Measurements from ENCODE around the gene C22orf31.

The C22orf31 gene

DNA sequence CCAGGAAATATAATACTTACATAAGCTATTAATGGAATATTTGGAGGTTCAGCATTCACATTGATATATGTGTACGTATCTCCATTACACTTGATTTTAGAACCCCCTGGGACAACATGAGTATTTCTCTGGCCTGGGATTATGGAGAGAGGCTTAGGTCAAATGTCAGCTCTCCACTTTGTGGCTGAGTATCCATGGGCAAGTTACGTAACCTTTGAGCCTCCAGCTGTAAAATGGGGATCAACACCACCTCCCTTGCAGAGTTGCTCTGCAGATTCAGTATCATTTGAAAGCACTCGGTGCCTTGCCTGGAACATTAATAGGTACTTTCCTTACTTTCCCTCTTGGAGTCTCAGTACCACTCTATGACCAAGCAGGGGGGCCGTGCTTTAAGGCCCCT lies 33.2 kb downstream of the C22orf31 start:
- TF ChIP-seq CTCF (IDR thresholded peaks at IDR 0.05; ENCODE audit: insufficient read depth, low read depth, low read length, missing control alignments) = no peak
- H3K4me3 ChIP-seq (ENCODE audit: low read length) = no peak overlapping the region

GRCh38 chr22:29026579-29026978 lies 35.1 kb downstream of the C22orf31 start:
- TF ChIP-seq CTCF (IDR thresholded peaks at IDR 0.05; ENCODE audit: insufficient read depth, low read depth, low read length, missing control alignments) = no peak
- H3K4me3 ChIP-seq (ENCODE audit: low read length) = no peak overlapping the region
- no peak for DNase-seq (ENCODE audit: low read depth)

More for the DNA sequence above, 33.2 kb downstream of the C22orf31 start:
- DNase-seq (ENCODE audit: low read depth) = no peak

GRCh38 chr22:29023172-29023796 lies 38.3 kb downstream of the C22orf31 start:
- no peak for TF ChIP-seq CTCF (IDR thresholded peaks at IDR 0.05; ENCODE audit: insufficient read depth, low read depth, low read length, missing control alignments)
- no peak overlapping the region for H3K4me3 ChIP-seq (ENCODE audit: low read length)
- DNase-seq (ENCODE audit: low read depth) = no peak

- no peak for DNase-seq (ENCODE audit: low read depth)
- TF ChIP-seq CTCF (IDR thresholded peaks at IDR 0.05; ENCODE audit: insufficient read depth, low read depth, low read length, missing control alignments) = no peak
- no peak overlapping the region for H3K4me3 ChIP-seq (ENCODE audit: low read length)
Measured at GRCh38 chr22:29022101-29022817, 39.4 kb downstream of the C22orf31 start.

GRCh38 chr22:29018293-29019189 lies 43.1 kb downstream of the C22orf31 start:
- no peak for TF ChIP-seq CTCF (IDR thresholded peaks at IDR 0.05; ENCODE audit: insufficient read depth, low read depth, low read length, missing control alignments)
- H3K4me3 ChIP-seq (ENCODE audit: low read length) = no peak overlapping the region

GRCh38 chr22:29016067-29016938 lies 45.3 kb downstream of the C22orf31 start:
- no peak for TF ChIP-seq CTCF (IDR thresholded peaks at IDR 0.05; ENCODE audit: insufficient read depth, low read depth, low read length, missing control alignments)
- DNase-seq (ENCODE audit: low read depth) = no peak
- H3K4me3 ChIP-seq (ENCODE audit: low read length) = no peak overlapping the region

More at GRCh38 chr22:29018293-29019189, 43.1 kb downstream of the C22orf31 start:
- DNase-seq (ENCODE audit: low read depth) = no peak
